KOPT-K1 (cell line): ENCODE results near the gene SHC2.
"Not testable (repeated sequence)": the region's sequence is repeated elsewhere in the genome, so short reads cannot be mapped to it uniquely, and the experiment has no call there.

ENCODE experiments used
- H3K27ac ChIP-seq: fragments of 200-600 bp; sonication (generic); 2 replicates; pipeline ENCODE4 v1.5.1; 2016; ENCODE audit warnings: antibody characterized with exemption, mild to moderate bottlenecking, low read depth, low read length; ENCODE audit not compliant: poor library complexity, severe bottlenecking
- H3K36me3 ChIP-seq: fragments of 200-600 bp; sonication (generic); 2 replicates; pipeline ENCODE4 v1.5.1; 2017; ENCODE audit warnings: antibody characterized with exemption, mild to moderate bottlenecking, low read length, moderate library complexity; ENCODE audit not compliant: insufficient read depth
- H3K9me3 ChIP-seq: fragments of 200-600 bp; sonication (generic); 2 replicates; pipeline ENCODE4 v1.5.1; 2017; ENCODE audit warnings: antibody characterized with exemption, low read length, mild to moderate bottlenecking; ENCODE audit not compliant: insufficient read depth, poor library complexity, severe bottlenecking

Gene SHC2

GRCh38 chr19:413756-414420, 46.9 kb downstream of the SHC2 start:
- no peak overlapping the region for H3K27ac ChIP-seq
- H3K9me3 ChIP-seq = no peaks in the 10 kb centered on the region
- no peaks in the 10 kb centered on the region for H3K36me3 ChIP-seq

DNA sequence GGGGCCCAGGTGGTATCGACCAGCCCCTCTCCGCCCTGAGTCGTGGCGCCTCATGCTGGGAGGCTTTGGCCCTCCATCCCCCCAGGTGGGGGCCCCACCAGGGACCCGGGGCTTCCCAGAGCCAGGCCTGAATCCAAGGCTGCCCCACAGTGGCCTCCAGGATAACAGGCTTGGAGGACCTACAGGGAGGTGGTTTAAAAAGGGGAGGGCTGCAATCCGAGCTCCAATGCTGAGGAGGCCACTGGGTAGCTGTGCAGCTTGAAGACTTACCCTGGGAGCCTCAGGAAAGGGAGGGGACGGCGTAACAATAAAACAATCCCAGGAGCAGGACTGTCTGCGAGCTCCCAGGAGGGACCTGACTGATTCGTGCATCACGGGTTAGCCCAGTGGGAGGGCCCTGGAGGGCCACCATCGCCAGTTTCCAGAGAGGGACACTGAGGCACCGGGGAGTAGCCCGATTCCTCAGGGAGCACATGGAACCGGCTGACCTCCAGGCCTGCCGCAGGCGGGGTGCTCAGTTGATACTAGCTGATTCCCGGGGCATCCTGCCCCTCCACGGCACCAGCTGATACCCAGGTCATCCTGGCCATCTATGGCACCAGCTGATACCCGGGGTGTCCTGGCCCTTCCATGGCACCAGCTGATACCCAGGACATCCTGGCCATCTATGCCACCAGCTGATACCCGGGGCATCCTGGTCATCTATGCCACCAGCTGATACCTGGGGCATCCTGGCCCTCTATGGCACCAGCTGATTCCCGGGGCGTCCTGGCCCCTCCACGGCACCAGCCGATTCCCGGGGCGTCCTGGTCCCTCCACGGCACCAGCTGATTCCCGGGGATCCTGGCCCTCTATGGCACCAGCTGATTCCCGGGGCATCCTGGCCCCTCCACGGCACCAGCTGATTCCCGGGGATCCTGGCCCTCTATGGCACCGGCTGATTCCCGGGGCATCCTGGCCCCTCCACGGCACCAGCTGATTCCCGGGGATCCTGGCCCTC, 48.2 kb downstream of the SHC2 start:
- Histone ChIP-seq H3K27ac (no peak overlapping the region), H3K36me3 (no peaks in the 10 kb centered on the region), H3K9me3 (no peaks in the 10 kb centered on the region)

DNA sequence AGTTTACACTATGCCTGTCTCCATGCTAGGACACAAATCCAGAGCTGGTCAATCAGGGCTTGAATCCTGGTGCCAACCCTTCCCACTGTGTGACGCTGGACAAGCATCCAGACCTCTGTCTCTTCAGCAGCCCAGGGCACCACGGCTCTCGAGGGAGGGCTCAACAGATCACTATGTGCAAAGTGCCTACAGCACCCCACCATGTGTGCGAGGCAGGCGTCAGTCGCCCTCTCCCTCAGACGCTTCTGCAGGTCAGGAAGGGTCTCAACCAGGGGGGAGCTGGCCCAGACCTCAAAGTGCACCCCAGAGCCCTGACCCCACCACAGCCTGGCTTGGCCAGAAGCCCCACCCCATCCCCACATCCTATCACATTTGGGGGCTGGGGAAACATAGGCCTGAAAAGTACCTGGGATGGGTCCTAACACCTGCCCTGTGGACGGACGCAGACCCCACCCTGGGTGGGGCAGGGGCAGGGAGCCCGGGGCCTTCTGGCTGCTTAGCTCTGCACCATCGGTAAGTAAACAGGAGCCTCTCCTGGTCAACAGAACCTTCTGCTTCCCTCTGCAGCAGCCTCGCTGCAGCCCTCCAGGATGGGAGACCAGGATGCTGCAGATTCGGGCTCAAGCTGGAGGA, 49.0 kb downstream of the SHC2 start:
- Histone ChIP-seq H3K36me3 (no peaks in the 10 kb centered on the region), H3K9me3 (no peaks in the 10 kb centered on the region), H3K27ac (no peak overlapping the region)

GRCh38 chr19:411121-411722, 49.6 kb downstream of the SHC2 start:
- H3K36me3 ChIP-seq, H3K27ac ChIP-seq, H3K9me3 ChIP-seq: not testable (repeated sequence)

- no peaks in the 10 kb centered on the region for H3K36me3 ChIP-seq
- no peak overlapping the region for H3K27ac ChIP-seq
- H3K9me3 ChIP-seq = no peaks in the 10 kb centered on the region
Observed at GRCh38 chr19:410243-410781, 50.5 kb downstream of the SHC2 start.

DNA sequence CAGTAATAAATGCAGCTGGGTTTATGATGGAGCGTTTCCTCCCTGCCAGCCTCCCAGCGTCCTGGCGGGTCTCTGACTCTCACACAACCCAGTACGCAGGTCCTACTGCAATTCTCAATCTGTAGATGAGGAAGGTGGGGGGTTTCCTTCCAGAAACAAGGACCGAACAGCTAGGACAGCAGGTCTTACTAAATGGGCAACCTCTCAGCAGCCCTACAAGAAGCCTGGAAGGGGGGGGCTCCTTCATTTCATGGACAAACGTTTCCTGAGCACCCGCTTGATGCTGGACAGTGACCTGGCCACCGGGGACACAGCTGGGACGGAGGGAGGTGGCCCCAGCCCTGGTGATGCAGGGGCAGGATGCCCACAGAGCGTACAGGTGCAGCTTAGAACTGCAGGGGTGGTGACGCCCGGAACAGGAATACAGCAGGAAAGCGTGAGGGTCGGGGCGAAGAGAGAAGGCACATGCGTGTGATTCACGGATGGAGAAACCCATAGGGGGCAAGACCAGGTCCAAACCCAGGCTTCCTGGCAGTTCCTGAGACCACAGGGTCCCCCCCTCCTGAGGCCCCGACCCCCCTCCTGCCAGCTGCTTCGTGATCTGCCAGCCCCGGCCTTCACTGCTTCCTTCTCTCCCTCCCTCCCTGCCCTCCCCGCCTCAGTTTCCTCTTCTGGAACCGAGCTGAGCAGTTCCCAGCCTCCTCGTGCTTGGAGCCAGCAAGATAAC, 51.2 kb downstream of the SHC2 start:
- Histone ChIP-seq H3K36me3 (no peaks in the 10 kb centered on the region), H3K27ac (no peak overlapping the region), H3K9me3 (no peaks in the 10 kb centered on the region)

DNA sequence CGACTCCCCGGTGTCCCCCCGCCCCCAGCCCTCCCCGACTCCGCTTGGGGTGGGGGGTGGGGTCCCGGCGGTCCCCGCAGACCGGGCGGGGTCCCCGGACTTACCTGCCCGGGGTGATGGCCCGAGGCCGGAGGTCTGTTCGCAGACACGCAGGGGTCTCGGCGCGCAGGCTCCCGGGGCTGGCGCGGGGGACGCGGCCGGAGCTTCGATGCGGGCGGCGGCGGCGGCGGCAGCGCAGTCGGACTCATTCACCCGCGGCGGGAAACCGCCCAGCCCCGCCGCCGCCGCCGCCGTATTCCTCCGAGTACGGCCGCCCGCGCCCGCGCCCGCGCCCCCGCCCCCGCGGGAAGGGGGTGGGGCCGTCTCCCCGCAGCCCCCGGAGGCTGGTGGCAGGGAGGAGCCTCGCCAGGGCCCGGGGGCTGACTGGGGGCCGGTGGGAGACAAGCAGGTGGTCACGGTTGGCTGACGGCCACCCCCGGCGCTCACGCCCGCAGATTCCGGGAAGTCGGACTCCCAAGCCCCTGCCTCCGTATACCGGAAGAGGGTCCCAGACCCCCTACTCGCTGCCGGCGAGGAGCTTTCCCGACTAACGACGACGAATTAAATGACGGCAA, 51.8 kb downstream of the SHC2 start, which contains the start of gene C2CD4C:
Gene C2CD4C (minus strand): TSS at position 246 of the 614 bp plus-strand sequence. CDS start 786 bp downstream, outside the sequence.
- Histone ChIP-seq H3K9me3 (no peaks in the 10 kb centered on the region), H3K27ac (no peak within 1 kb of the TSS), H3K36me3 (no peaks in the 10 kb centered on the region)

GRCh38 chr19:408441-408901, 52.4 kb downstream of the SHC2 start:
- H3K27ac ChIP-seq = no peak overlapping the region
- H3K36me3 ChIP-seq = no peaks in the 10 kb centered on the region
- H3K9me3 ChIP-seq = no peaks in the 10 kb centered on the region

GRCh38 chr19:407511-408440, 53.1 kb downstream of the SHC2 start:
- Histone ChIP-seq H3K36me3 (no peaks in the 10 kb centered on the region), H3K27ac (no peak overlapping the region), H3K9me3 (no peaks in the 10 kb centered on the region)

- Histone ChIP-seq H3K36me3 (no peaks in the 10 kb centered on the region), H3K27ac (no peak overlapping the region), H3K9me3 (no peaks in the 10 kb centered on the region)
Observed at GRCh38 chr19:406971-407510, 53.8 kb downstream of the SHC2 start.

DNA sequence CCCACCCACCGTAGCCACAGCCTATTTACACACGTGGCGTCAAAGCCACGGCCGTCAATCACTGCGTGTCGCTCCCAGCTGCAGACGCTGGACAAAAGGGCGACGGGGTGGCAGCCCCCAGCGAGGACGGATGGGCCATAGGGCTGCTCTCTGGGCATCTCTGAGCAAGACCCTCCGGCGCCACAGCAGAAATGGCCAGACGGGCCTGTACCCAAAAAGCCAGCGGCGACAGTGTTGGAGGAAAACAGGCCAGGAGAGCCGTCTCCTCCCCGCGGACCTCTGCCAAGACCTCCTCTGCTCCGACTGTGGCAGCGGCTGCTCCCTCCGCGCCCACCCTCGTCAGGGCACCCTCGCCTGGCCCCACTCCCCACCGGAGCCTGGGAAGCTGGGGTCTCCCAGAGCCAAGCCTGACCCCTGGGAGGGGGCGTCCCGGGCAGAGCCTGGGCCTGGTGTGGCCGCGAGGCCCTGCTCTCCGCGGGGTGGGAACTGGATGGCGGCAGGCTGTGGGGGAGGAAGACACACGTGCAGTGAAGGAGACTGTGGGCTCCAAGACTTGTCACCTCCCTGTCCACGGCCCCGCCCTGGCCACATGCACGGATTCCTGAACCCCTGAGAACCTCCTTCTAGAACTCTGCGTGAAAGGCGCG, 54.6 kb downstream of the SHC2 start:
- no peaks in the 10 kb centered on the region for H3K36me3 ChIP-seq
- H3K27ac ChIP-seq = no peak overlapping the region
- H3K9me3 ChIP-seq = no peaks in the 10 kb centered on the region

DNA sequence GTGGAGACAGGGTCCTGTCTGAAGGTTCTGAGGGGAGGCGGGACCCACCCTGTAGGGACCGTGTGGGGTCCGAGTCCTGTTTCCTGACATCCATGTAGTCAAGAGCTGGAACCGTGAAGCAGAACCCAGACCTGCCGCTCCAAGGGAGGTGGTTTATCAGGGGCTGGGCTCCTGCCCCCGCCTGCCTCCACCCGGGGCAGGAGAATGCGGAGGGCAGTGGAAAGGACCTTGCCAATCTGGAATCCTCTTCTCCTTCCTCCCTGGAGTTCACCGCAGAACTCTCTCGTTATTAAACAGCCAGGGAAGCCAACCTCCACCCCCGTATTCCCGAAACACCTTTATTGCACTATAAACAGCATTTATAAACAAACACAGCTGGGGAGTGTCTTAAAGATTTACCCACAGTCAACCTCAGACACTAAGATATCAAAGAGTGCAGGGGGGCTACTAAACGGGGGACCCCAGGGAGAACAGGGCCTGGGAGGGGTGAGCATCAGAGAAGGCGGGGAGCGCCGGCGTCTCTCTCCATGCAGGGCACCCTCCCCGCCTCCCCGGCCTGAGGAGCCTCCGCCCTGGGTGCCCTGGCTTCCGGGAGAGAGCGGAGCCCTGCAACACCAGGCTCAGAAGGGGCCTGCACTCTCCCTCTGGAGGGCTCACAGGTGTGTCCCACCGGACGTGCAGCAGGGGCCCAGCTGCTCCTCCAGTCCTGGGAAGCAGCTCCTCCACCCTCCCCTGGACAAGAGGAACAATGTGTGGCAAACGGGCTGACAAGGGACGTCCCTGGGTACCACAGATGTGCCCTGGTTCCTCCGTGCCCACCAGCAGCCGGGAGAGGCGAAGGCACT, 55.5 kb downstream of the SHC2 start:
- H3K9me3 ChIP-seq = no peaks in the 10 kb centered on the region
- H3K27ac ChIP-seq = no peak overlapping the region
- no peaks in the 10 kb centered on the region for H3K36me3 ChIP-seq
